GM12873 (cell line): ENCODE data around the gene CDH13.
A peak's percentile ranks its signal among the peaks of the same experiment; 100 is the strongest.

Experiments used
- TF ChIP-seq, protein P1 (sequence below): IDR thresholded peaks from 2 replicates; pipeline ENCODE4 v1.5.1; 2012; ENCODE audit warnings: low read depth, mild to moderate bottlenecking, moderate library complexity, low read length, control low read depth; ENCODE audit not compliant: insufficient read depth; ENCODE audit errors: missing control alignments

CDH13 gene

DNA sequence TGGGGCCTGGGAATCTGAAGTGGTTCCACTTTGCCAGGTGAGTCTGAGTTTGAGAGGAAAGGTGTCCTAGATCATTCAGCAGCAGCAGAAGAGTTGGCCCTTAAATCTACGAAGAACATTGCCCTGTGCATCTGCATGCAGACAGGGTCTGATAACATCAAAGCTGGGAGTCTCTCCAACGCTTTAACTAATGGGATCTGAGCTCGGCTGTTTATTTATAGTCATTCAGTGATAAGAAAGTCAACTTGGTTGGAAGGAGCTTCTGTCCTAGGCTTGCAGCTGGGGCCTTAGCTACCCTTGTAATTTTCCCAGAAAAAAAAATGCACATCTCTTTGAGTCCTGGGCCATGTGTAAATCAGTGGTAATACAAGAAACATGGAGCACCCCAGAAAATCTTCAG is 763.0 kb downstream of the CDH13 start:
- TF ChIP-seq, protein P1, sequence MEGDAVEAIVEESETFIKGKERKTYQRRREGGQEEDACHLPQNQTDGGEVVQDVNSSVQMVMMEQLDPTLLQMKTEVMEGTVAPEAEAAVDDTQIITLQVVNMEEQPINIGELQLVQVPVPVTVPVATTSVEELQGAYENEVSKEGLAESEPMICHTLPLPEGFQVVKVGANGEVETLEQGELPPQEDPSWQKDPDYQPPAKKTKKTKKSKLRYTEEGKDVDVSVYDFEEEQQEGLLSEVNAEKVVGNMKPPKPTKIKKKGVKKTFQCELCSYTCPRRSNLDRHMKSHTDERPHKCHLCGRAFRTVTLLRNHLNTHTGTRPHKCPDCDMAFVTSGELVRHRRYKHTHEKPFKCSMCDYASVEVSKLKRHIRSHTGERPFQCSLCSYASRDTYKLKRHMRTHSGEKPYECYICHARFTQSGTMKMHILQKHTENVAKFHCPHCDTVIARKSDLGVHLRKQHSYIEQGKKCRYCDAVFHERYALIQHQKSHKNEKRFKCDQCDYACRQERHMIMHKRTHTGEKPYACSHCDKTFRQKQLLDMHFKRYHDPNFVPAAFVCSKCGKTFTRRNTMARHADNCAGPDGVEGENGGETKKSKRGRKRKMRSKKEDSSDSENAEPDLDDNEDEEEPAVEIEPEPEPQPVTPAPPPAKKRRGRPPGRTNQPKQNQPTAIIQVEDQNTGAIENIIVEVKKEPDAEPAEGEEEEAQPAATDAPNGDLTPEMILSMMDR = no peak

DNA sequence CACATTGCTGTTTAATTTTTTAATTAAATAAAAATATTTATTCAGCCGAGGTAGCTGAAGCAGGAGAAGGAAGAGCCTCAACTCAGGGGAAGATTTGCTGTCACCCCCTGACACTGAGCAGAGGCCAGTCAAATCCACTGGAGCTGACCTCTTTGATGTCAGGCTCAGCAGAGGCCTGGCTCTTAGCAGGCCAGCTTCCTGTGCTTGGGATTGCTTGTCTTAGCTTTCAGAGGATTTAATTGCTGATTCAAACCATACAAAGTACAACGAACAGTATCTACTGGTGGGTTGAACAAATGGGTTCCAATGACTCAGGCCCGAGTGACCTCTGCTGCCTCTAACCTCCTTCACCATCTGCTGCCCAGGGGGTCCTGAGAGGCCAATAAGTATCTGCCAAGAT is 764.0 kb downstream of the CDH13 start:
- TF ChIP-seq, protein P1 = no peak

DNA sequence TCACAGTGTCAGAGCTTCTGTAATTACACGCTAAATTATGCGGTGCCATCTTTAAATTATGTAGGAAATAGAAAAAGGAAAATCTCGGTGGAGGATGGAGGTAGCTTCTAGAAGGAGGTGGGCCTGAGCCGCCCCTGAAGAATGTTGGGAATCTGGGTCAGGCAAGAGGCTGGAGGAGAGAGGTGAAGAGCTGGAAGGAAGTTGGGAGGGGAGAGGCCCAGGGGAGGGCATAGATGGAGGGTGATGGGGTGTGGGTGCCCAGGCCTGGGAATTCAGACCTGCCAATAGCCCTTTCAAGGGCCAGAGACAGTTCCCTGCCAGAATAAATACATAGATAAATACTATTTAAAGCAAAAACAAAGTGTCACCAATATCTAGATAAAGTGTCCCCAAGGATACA is 766.0 kb downstream of the CDH13 start:
- TF ChIP-seq, protein P1 = no peak

DNA sequence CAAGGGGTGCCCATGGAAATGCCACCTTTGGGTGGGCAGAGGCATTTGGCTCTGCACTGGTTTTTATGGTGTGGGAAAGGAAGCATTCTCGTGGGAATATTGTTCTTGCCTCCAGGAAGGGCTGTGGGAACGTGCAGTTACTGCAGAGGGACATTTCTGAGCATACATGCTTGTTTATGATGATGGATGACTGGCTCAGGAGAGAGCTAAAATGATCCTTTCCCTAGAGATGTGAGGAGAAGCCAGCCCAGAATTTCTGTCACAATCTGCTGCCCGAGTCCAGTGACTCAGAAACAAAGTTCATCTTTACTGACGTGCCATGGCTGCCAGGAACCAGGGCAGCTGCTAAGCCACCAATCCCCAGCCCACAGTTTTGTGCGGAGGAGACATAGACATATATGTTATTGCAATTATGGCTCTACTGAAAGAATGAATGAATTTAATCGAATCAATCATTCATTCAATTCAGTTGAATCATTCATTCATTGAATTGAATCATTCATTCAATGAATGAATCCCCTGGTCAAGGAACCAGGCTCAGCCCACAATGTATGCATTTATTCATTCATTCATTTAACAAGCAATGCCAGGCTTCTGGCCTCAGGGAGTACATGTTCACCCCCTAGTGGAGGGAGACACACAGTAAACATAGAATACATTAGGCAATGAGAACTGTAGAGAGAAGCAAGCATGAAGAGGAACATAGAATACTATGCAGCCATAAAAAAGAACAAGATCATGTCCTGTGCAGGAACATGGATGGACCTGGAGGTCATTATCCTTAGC is 766.6 kb downstream of the CDH13 start:
- TF ChIP-seq, protein P1 = peak; percentile 13

DNA sequence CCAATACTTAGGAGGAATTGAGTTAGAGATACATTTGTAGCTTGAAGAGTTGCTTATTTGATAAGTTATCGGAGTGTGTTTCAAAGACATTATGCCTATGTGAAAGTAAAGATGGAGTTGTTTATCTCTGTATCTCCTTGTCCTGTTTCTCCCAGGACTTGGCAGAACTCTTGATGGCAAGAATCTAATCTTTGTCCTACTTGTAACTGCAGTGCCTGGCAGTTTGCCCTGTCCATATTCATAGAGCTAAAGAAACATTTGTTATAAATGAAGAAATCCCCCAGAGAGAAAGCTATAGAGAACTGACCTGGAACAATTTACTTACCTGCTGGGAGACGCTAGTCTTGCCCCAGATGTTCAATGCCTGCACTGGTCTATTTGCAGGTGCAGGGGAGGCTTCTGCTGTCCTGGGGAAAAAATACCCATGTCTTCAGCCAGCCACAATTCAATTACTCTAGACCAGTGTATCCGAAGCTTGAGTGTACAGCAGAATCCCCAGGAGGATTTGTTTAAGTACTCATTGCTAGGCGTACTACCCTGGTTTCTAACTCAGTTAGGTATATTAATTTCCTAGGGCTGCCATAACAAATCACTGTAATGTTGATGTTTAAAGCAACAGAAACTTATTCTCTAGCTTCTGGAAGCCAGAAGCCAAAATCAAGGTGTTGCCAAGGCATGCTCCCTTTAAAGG is 771.0 kb downstream of the CDH13 start:
- TF ChIP-seq, protein P1 = no peak

DNA sequence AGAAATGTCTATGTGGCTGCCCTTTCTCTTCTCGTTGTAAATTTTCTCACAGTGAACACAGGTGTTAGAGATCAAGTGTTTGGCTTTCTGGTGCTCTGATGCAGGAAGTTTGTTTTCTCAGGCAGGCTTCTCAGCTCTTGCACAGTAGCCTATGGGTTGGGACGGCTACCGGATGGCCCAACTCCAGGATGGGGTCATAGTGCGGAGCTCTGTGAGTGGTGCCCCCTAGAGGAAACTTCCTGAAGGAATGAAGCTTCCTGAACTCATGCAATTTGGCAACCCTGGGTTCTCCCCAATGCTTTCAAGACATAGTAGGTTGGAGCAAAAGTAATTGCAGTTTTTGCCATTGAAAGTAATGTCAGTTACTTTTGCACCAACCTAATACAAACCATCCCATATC is 773.5 kb downstream of the CDH13 start:
- TF ChIP-seq, protein P1 = peak; percentile 13

DNA sequence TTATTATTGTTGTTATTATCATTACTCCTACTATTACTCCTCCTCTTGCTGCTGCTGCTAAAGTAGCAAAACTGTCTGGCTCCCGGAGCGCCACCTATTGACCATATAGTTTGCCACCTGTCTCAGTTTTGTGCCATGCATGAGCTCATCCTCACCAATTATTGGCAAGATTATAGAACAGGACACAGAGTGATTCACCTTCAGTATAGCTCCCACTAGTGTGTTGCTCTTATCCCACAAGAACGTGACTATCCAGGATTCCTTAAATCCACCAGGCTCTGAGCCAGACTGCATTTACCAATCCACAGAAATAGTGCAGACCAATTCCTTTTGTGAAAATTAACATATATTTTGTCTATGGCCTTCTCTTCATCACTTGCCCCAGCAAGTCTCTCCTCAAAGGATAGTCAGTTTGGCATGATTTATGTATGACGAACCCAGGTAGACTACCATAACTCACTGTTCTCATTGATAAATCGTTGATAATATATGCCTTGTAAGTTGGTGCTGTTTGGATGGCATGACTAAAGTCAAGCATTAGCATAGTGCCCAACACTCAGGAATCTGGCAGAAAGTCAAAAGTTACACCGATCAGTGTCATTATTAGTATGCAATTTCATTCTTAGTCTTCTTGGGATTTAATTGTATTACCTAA is 775.5 kb downstream of the CDH13 start:
- TF ChIP-seq, protein P1 = no peak
